HG02763 (cell line): ENCODE data around the gene RMI2.

Source experiments
- ATAC-seq: cut with Tn5 transposase; IDR thresholded peaks from one replicate; pipeline ENCODE4 v1.9.1; 2021; ENCODE audit warnings: mild to moderate bottlenecking, moderate library complexity; ENCODE audit not compliant: unreplicated experiment

The RMI2 gene

GRCh38 chr16:11380836-11381235, 35.6 kb downstream of the RMI2 start:
- ATAC-seq = no peak

DNA sequence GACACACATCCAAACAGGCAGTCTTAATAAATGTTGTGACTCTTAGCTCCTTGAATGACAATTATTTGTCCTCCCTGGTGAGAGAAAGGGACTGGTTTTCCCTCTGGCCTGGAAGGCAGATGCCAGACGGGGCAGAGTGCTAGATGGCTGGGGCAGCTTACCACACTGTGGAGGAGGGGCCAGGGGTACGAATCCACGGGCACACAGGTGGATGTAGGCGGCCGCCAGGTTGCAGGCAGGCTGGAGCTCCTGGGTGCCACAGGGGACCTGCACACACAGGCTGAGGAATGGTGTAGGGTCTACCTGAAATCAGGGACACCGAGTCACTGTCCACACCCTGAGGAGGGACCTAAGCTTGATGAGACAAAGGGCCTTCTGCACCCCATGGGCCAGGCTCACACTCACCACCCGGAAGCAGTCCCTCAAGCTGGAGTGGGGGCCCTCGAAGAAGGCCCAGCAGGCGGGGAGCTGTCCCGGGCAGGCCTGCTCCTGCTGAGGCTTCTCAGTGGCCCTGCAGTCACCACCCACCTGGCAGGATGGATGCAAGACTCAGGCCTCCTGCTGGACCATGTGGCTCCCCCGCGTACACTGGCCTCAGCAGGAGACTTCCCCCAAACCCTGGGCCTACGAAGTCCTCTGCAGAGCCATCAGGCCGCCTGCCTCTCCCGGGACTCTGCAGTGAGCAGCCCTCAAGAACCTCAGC, 38.4 kb downstream of the RMI2 start:
- no peak for ATAC-seq

DNA sequence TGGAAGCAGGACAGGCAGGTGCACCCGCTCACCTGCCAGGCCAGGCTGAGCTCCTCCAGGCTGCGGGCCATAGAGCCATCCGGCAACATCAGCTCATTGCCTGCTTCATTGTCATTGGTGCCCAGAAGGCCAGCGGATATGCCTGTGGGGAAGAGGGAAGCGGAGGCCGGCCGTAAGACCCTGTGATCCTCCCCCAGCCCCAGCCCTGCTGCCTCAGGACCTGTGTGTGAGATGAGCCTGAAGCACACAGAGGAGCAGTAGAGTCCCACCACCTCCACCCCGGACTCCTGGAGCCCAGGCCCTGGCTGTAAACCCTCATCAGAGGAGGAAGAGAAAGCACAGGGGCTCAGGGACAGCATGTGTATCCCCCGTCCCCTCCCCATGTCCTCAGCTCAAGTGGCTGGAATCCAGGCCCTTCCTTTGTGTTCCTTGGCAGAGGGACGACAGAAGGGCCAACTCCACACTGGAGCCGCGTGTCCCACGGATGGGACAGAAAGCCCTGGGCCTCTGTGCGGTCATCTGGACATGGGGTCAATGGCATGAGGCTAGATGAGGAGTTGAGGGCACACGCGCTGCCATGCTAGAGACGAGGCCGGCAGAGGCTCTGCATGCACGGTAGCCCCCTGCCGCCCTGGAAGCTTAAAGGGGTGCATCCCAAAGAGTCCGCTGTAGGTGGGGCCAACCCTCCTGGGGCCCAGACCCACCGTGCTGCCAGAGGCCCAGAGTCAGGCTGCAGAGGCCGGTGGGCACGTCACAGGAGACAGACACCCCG, 39.1 kb downstream of the RMI2 start:
- no peak for ATAC-seq

- ATAC-seq = no peak
Observed at GRCh38 chr16:11384956-11385586, 39.8 kb downstream of the RMI2 start.

DNA sequence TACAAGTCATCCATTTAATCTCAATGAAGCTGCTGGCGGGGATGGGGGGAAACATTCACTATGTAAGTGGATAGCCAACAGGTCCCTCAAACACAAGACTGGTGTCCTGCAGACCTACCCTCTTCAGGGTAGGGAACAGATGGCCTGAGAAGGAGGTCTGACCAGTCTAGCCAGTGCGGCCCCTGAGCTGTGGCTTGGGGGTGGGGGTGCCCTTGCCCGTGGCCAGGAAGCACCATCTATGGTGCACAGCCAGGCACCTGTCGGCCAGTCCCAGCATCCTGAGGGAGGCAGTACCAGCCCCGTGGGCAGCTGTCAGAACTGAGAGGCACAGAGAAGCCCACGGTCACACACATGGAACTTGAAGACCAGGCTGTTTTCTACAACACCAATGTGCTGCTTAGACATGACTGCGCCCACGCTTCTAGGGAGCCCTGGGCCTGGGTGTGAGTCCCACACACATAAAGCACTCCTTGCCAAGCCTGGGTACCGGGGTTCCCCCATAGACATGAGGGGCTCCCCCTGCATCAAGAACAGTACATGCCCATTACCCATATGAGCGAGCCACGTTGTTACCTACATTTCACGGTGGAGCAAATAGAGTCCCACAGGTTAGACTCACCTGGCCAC, 40.9 kb downstream of the RMI2 start:
- ATAC-seq = no peak

- ATAC-seq = no peak
Observed at GRCh38 chr16:11386791-11387546, 41.7 kb downstream of the RMI2 start.

DNA sequence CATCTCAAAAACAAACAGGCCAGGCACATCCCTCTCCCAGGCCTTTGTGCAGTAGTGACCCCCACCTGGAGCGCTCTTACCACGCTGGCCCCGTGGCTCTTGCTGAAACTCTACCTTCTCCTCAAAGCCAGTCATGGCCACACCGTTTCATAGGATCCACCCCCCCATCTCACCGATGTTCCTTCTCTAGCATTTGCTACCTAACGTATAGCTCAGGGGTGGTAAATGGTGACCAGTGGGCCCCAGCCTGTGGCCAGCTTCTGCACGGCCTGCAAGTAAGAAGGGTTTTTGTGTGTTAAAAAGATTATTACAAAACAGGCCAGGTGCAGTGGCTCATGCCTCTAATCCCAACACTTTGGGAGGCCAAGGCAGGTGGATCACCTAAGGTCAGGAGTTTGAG, 43.8 kb downstream of the RMI2 start:
- no peak for ATAC-seq

- ATAC-seq = no peak
Observed at GRCh38 chr16:11389631-11390565, 44.6 kb downstream of the RMI2 start.

DNA sequence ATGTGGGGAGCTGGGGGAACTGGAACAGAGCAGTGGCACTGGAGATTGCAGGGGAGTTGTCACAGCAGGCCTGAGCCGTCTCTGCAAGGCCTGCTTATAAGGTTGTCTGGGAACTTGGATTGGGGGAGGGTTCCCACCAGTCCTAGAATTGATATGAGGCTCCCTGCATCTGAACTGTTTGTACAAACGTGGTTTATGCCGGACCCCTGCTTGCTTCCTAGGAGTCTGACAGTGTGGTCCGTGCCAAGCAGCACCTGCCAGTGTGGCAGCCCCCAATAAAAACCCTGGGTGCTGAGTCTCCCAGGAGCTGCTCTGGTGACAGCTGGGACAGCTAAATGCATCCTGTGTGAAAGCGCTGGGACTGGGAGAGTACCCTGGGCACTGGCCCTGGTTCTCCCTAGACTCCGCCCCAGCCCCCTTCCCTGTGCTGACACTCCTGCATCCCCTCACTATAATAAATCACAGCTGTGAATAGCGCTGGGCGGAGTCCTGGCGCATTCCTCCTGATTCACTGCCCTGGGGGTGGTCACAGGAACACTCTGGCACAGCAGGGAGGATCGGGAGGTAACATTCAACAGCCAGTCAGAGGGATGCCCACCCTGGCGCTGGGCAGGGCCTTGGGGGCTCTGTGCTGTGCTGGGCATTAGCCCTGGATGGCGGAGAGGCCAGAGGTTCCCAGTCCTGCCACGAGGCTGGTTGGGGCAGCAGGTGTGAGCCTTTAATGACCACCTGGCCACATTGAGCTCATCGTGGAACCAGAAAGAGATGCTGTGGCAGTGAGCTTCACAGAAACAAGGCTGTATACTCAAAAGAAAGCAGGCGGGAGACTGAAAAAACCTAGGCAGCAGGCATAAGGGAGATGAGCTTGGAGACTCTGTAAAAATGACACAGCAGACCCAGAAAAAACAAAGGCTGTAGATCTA, 45.6 kb downstream of the RMI2 start:
- no peak for ATAC-seq

- no peak for ATAC-seq
Observed at GRCh38 chr16:11391576-11391975, 46.3 kb downstream of the RMI2 start.

DNA sequence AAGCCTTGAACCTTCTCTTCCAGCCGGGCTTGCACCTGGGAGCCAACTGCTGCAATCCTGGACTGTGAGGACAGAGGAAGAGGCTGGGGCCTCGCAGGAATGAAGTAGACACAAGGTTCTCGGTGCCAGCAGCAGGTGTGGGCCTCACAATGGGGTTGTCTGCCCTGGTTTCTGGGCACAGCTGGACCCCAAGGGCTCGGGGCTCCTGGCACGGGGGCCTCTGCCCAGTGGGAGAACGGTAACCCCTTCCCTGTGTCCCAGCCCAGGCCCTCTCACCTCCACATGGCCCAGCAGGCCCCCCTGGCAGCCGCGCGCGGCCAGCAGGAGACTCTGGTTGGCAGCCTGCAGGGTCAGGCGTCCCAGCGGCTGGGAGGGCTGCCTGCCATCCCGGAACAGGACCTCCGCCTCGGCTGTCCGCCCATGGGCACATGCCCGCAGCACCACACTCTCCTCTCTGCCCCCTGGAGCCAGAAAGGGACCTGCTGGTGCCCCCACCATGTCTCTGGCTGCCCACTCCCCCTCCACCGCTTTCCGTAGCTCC, 46.9 kb downstream of the RMI2 start:
- ATAC-seq = no peak

DNA sequence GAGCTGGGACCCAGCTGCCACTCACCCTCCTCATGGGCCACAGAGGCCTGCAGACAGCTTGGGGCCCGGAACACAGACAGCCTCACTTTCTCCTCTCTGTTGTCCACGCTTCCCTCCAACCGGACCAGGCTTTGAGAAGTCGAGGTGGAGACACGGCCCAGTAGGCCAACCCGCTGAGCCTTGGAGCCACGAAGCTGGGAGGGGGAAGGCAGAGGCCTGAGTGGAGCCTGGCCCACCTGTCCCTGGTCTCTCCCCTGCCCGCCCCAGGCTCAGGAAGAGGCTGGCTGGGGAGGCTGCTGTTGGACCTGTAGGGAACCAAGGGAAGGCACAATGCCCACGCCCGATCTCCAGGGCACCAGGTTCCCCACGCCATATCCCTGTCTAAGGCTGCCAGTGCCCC, 48.1 kb downstream of the RMI2 start:
- ATAC-seq = no peak

GRCh38 chr16:11393861-11394592, 48.8 kb downstream of the RMI2 start:
- no peak for ATAC-seq

DNA sequence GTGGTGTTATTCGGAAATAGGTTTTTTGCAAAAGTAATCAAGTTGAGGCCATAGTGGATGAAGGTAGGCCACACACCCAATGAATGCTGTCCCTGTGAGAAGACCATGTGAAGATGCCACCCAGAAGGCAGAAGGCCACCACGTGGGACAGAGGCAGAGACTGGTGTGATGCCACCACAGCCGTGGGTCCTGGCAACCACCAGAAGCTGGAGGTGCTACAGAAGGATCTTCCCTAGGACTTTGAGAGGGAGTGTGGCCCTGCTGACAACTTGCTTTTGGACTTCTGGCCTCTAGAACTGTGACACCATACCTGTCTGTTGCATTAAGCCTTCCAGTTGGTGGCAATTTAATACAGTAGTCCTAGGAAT, 49.3 kb downstream of the RMI2 start:
- ATAC-seq = no peak

DNA sequence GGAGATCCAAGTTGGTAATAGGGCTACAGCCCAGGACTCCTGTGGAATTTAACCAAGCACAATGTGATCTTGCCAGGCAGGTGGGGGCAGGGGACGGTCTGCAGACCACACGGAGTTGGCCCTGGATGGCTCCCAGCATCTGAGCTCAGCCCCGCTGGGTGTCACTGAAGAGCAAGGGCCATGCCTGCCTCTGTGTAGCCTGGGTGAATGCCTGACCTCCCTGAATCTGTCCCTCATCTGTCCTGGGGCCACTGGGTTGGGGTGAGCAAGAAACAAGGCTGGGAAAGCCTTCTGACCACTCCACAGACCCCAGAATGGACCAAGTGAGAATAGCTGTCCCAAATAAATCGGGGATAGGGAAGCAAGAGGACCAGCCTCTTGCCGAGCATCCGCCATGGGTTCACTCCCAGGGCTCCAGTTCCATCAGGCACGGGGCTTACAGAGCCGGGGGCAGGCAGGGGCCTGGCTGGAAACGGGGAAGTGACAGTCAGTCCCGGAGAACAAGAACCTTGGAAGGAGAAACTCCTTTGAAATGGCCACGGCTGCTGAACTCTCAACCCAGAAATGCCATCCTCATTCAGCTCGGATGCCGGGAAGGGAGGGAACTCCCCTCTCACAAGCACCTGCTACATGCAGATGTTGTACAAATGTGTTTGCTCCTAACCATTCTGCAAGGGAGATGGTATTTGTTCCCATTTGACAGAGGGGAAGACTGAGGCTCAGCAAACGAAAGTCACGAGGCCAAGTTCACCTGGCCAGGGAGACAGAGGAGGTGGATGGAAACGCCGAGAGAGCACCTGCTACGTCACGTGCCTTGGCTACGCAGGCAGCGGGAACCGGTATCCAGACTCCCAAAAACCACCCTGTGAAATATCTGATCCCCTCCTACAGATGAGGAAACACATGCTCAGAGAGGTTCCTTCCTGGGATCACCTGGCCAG, 50.0 kb downstream of the RMI2 start:
- ATAC-seq = no peak

GRCh38 chr16:11395949-11396240, 50.6 kb downstream of the RMI2 start:
- no peak for ATAC-seq
